ENCODE measurements around the gene EPB41L5.

Gene EPB41L5

GRCh38 chr2:120075545-120075944 lies 62.7 kb downstream of the EPB41L5 start:
- H3K4me3 ChIP-seq (ENCODE audit: low read depth, low read length), result no peak overlapping the region
- TF ChIP-seq CTCF (IDR thresholded peaks at IDR 0.05; ENCODE audit: low read depth, low read length), result no peak

- TF ChIP-seq CTCF (IDR thresholded peaks at IDR 0.05; ENCODE audit: low read depth, low read length), result no peak
- H3K4me3 ChIP-seq (ENCODE audit: low read depth, low read length), result no peak overlapping the region
Observed at GRCh38 chr2:120077896-120078295, 65.0 kb downstream of the EPB41L5 start.

GRCh38 chr2:120079647-120080046 lies 66.8 kb downstream of the EPB41L5 start:
- no peak for TF ChIP-seq CTCF (IDR thresholded peaks at IDR 0.05; ENCODE audit: low read depth, low read length)
- H3K4me3 ChIP-seq (ENCODE audit: low read depth, low read length), result no peak overlapping the region

GRCh38 chr2:120091436-120091835 lies 78.6 kb downstream of the EPB41L5 start:
- no peak for TF ChIP-seq CTCF (IDR thresholded peaks at IDR 0.05; ENCODE audit: low read depth, low read length)
- H3K4me3 ChIP-seq (ENCODE audit: low read depth, low read length), result no peak overlapping the region

GRCh38 chr2:120094795-120095194 lies 81.9 kb downstream of the EPB41L5 start:
- no peak for TF ChIP-seq CTCF (IDR thresholded peaks at IDR 0.05; ENCODE audit: low read depth, low read length)
- no peak overlapping the region for H3K4me3 ChIP-seq (ENCODE audit: low read depth, low read length)

GRCh38 chr2:120100627-120101026 lies 87.8 kb downstream of the EPB41L5 start:
- TF ChIP-seq CTCF (IDR thresholded peaks at IDR 0.05; ENCODE audit: low read depth, low read length), result no peak
- H3K4me3 ChIP-seq (ENCODE audit: low read depth, low read length), result no peak overlapping the region

- H3K4me3 ChIP-seq (ENCODE audit: low read depth, low read length), result no peak overlapping the region
- TF ChIP-seq CTCF (IDR thresholded peaks at IDR 0.05; ENCODE audit: low read depth, low read length), result no peak
Observed at GRCh38 chr2:120103723-120104467, 91.0 kb downstream of the EPB41L5 start.

All from WI38 (cell line).